GM18508 (cell line): Measurements from ENCODE around the gene HLA-DOA.

Source experiments
- ATAC-seq: cut with Tn5 transposase; IDR thresholded peaks from one replicate; pipeline ENCODE4 v1.9.1; 2021; ENCODE audit warnings: moderate number of reproducible peaks; ENCODE audit not compliant: insufficient read depth, unreplicated experiment

The HLA-DOA gene

GRCh38 chr6:32968093-32968866, 41.1 kb downstream of the HLA-DOA start, which contains the start of gene BRD2:
TSS of gene BRD2 (plus strand) at chr6:32968594. CDS start at chr6:32972899, 4,305 bp downstream.
- ATAC-seq, result no peak

DNA sequence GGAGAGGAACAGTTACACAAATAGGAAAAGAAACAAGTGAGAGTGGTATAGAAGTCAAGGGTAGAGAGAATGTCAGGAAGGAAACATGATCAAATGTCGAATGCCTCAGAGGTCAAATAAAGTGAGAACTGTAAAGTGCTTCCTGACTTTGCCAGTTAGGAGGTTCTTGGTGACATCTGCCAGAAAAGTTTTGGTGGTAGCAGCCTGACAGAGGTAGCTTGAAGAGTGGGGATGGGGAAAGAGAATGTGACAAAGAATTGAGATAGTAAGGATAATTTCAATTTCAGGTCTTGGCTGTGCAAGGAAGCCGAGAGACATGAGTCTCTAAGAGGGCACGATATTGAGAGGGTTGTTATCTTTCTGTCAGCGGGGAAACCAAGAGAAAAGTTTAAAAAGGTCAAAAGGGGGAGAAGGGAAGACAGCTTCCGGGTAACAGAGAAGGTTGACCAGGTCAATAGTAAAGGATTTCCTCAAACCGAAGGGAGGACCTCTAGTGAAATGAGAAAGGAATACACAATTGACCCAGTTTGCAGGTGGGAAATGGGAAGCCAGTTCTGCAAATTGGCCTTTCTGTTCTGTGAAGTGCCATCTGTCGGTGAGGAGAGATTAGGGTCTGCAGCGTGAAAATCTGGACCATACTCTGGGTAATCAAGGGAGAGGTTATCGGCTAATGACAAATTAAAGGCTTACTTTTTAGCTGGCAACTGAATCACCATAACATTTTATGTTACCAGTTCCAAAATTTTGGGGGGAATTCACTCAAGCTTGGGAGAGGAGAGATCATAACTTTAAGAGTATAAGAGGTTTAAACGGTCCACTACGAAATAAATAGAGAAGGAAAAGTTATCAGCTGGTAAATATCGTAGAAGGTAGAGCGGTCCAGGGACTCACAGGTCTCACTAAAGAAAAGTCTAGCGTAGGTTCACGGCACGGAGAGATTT, 42.0 kb downstream of the HLA-DOA start:
- ATAC-seq, result no peak

GRCh38 chr6:32964776-32965175, 44.6 kb downstream of the HLA-DOA start:
- ATAC-seq, result no peak

- no peak for ATAC-seq
These were observed 45.5 kb downstream of the HLA-DOA start for GRCh38 chr6:32963866-32964265.

DNA sequence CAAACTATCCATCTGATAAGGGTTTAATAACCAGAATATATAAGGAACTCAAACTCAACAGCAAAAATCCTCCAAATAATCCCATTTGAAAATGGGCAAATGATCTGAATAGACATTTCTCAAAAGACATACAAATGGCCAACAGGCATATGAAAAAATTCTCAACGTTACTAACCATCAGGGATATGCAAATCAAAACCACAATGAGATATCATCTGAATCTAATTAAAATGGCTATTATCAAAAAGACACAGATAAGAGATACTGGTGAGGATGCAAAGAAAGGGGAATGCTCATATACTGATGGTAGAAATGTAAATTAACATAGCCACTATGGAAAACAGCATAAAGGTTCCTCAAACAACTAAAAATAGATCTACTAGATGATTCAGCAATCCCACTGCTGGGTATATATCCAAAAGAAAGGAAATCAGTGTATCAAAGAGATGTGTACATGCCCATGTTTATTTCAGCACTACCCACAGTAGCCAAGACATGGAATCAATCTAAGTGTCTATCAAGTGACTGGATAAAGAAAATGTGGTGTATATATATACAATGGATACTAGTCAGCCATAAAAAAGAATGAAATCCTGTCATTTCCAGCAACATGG, 47.1 kb downstream of the HLA-DOA start:
- no peak for ATAC-seq

DNA sequence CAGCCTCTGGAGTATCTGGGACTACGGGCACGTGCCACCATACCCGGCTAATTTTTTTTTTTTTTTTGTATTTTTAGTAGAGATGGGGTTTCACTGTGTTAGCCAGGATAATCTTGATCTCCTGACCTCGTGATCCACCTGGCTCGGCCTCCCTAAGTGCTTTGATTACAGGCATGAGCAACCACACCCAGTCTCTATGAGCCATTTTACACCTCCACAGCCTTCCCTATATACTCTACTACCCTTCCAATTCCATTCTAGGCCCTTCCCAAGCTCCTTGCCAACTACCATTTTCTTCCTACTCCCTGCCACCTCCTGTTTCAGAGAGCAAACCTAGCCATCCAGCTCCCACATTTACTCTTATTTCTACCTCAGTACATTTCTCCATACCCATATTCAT, 48.8 kb downstream of the HLA-DOA start:
- no peak for ATAC-seq

- ATAC-seq, result no peak
These were observed 53.2 kb downstream of the HLA-DOA start for GRCh38 chr6:32956176-32956575.

GRCh38 chr6:32954986-32955802, 54.2 kb downstream of the HLA-DOA start:
- ATAC-seq, result no peak

DNA sequence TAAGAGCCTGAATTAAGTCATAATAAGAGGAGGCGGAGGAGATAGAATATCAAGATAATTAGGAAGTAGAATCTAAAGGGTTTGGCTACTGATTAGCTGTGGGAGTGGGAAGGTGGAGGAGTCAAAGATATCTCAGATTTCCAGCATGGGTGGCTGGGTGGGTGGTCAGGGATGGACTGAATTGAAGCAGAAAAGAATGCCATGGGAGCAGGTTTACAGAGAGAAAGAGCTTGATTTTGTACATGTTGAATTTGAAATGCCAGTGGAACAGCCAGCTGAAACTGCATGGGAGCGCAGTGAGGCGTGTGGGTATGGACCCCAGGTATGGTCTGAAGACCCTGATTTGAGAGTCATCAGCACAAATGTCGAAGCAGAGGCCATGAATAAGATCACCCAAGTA, 55.1 kb downstream of the HLA-DOA start:
- ATAC-seq, result no peak
